AG09309 (cell line): ENCODE data around the gene PTGER1.
"Not testable (repeated sequence)": the region's sequence is repeated elsewhere in the genome, so short reads cannot be mapped to it uniquely, and the experiment has no call there.

ENCODE experiments used
- DNase-seq: peaks from one replicate; pipeline ENCODE4 v3.0.0-alpha.2; 2010; ENCODE audit warnings: low read depth
- H3K4me3 ChIP-seq: 2 replicates; pipeline ENCODE4 v1.5.1; 2011; ENCODE audit warnings: mild to moderate bottlenecking, low read depth, low read length, moderate library complexity; ENCODE audit not compliant: control insufficient read depth
- CTCF ChIP-seq: IDR thresholded peaks from 2 replicates; pipeline ENCODE4 v1.5.1; 2011; ENCODE audit warnings: mild to moderate bottlenecking, low read depth, low read length, inconsistent platforms; ENCODE audit not compliant: insufficient read depth, control insufficient read depth; ENCODE audit errors: missing control alignments

PTGER1 gene

GRCh38 chr19:14467391-14467790, 7.8 kb downstream of the PTGER1 start:
- DNase-seq = no peak
- H3K4me3 ChIP-seq = no peak overlapping the region
- no peak for TF ChIP-seq CTCF

- no peak for DNase-seq
- H3K4me3 ChIP-seq = no peak overlapping the region
- TF ChIP-seq CTCF = no peak
These were observed 11.4 kb downstream of the PTGER1 start for GRCh38 chr19:14463747-14464146.

GRCh38 chr19:14462401-14462800, 12.8 kb downstream of the PTGER1 start:
- H3K4me3 ChIP-seq, DNase-seq: not testable (repeated sequence)

GRCh38 chr19:14460935-14461334, 14.2 kb downstream of the PTGER1 start:
- DNase-seq = no peak
- no peak overlapping the region for H3K4me3 ChIP-seq
- TF ChIP-seq CTCF = no peak

- no peak overlapping the region for H3K4me3 ChIP-seq
- no peak for DNase-seq
- no peak for TF ChIP-seq CTCF
These were observed 15.5 kb downstream of the PTGER1 start for GRCh38 chr19:14459703-14460102.

GRCh38 chr19:14452303-14452702, 22.9 kb downstream of the PTGER1 start:
- DNase-seq = not testable (repeated sequence)

GRCh38 chr19:14450876-14451275, 24.3 kb downstream of the PTGER1 start:
- TF ChIP-seq CTCF = no peak
- no peak overlapping the region for H3K4me3 ChIP-seq

More at GRCh38 chr19:14452303-14452702, 22.9 kb downstream of the PTGER1 start:
- H3K4me3 ChIP-seq = not testable (repeated sequence)

GRCh38 chr19:14450168-14450874, 24.8 kb downstream of the PTGER1 start:
- no peak for TF ChIP-seq CTCF
- DNase-seq = no peak
- H3K4me3 ChIP-seq = no peak overlapping the region

More at GRCh38 chr19:14450876-14451275, 24.3 kb downstream of the PTGER1 start:
- DNase-seq = no peak
